Caco-2 (cell line): Measurements from ENCODE around the gene KCNK13. TPM values are rescaled to one million over a fixed set of nuclear protein-coding genes. Genes with fewer than 3 reads are reported as not detected.
"Not testable (repeated sequence)": the region's sequence is repeated elsewhere in the genome, so short reads cannot be mapped to it uniquely, and the experiment has no call there.

Experiments used
- BruUV-seq: library from RNA; stranded (reverse); fragments of 400-500 nt; replicated peaks from 2 replicates; lab custom pipeline; 2021; lab: Mats Ljungman, UMichigan
- CTCF ChIA-PET: fragments of 300-600 bp; sonication (Branson Sonifier 250); formaldehyde crosslinking; loops from one replicate; lab custom pipeline; 2022; ENCODE audit warnings: antibody characterized with exemption; lab: Charles Lee
- POLR2A ChIA-PET: fragments of 300-600 bp; sonication (Branson Sonifier 250); formaldehyde crosslinking; loops from one replicate; lab custom pipeline; 2022; ENCODE audit warnings: antibody characterized with exemption; lab: Charles Lee
- DNase-seq, 2 experiments: peaks; one replicate each; pipeline versions ENCODE4 v3.0.0 to v3.0.0-alpha.2; 2020 to 2022
- H3K27me3 ChIP-seq: replicated peaks from 2 replicates; pipeline ENCODE4 v1.6.0; 2011; ENCODE audit warnings: low read length; ENCODE audit not compliant: control insufficient read depth, insufficient read depth
- H3K36me3 ChIP-seq: 2 replicates; pipeline ENCODE4 v1.5.1; 2011; ENCODE audit warnings: low read length; ENCODE audit not compliant: control insufficient read depth, insufficient read depth
- H3K4me1 ChIP-seq: fragments of 250-450 bp; sonication (Bioruptor Pico); 2 replicates; pipeline ENCODE4 v1.5.1; 2020; ENCODE audit warnings: mild to moderate bottlenecking
- H3K4me3 ChIP-seq: 2 replicates; pipeline ENCODE4 v1.5.1; 2011; ENCODE audit warnings: low read depth, mild to moderate bottlenecking, control low read depth, low read length
- H3K9me3 ChIP-seq: fragments of 250-450 bp; sonication (Bioruptor Pico); 2 replicates; pipeline ENCODE4 v1.5.1; 2020; ENCODE audit warnings: mild to moderate bottlenecking, moderate library complexity
- H3K27ac Mint-ChIP-seq: one replicate; pipeline ENCODE4 v1.8.0; 2022; ENCODE audit warnings: mixed read lengths; ENCODE audit not compliant: unreplicated experiment
- H3K27me3 Mint-ChIP-seq: one replicate; pipeline ENCODE4 v1.8.0; 2022; ENCODE audit warnings: mixed read lengths; ENCODE audit not compliant: insufficient read depth, unreplicated experiment
- H3K36me3 Mint-ChIP-seq: one replicate; pipeline ENCODE4 v1.8.0; 2022; ENCODE audit warnings: mild to moderate bottlenecking, mixed read lengths; ENCODE audit not compliant: insufficient read depth, unreplicated experiment
- H3K4me1 Mint-ChIP-seq: one replicate; pipeline ENCODE4 v1.8.0; 2022; ENCODE audit warnings: low read depth, mixed read lengths; ENCODE audit not compliant: unreplicated experiment
- H3K4me3 Mint-ChIP-seq: one replicate; pipeline ENCODE4 v1.8.0; 2022; ENCODE audit warnings: mild to moderate bottlenecking, moderate library complexity, mixed read lengths; ENCODE audit not compliant: unreplicated experiment
- H3K9me3 Mint-ChIP-seq: one replicate; pipeline ENCODE4 v1.8.0; 2022; ENCODE audit warnings: mixed read lengths; ENCODE audit not compliant: unreplicated experiment
- CTCF ChIP-seq, 2 experiments: fragments of 200-600 bp in 1 of 2; IDR thresholded peaks; 1 replicate in 1 of 2; 2 replicates in 1 of 2; pipeline versions ENCODE4 v1.5.1 to v1.8.0; 2011 to 2022; ENCODE audit warnings: antibody characterized with exemption in 1 of 2, control low read depth in 1 of 2, inconsistent platforms in 1 of 2, low read depth in 1 of 2, low read length in 1 of 2, mild to moderate bottlenecking in 1 of 2, moderate library complexity in 1 of 2; ENCODE audit not compliant: insufficient read depth in 1 of 2, severe bottlenecking in 1 of 2, unreplicated experiment in 1 of 2
- intact Hi-C: fragments of 100-400 bp; cut with micrococcal nuclease; formaldehyde crosslinking; loops from one replicate; pipeline ENCODE4 v1.10.0; 2022; ENCODE audit not compliant: unreplicated experiment
- total RNA-seq: library from RNA; stranded (reverse); gene quantifications from 2 replicates; pipeline ENCODE4 v1.2.3, GENCODE V29; 2022

Gene KCNK13
- total RNA-seq, 1 experiment from 2014 or later, result not detected

- intact Hi-C loops, result no loop called here
- no peak for TF ChIP-seq CTCF (IDR thresholded peaks at IDR 0.05; ENCODE audit: insufficient read depth in 1 of 2, low read depth in 1 of 2, low read length in 1 of 2, severe bottlenecking in 1 of 2, unreplicated experiment in 1 of 2)
- H3K9me3 Mint-ChIP-seq, result no peaks in the 10 kb centered on the region
- CTCF ChIA-PET, result no interaction called here
- H3K27me3 Mint-ChIP-seq, result peaks cover 5% of the 10 kb centered on the region
- peaks cover 10% of the 10 kb centered on the region for H3K4me1 Mint-ChIP-seq
- no peak overlapping the region for H3K27ac Mint-ChIP-seq
- Histone ChIP-seq H3K4me1 (no peaks in the 10 kb centered on the region), H3K36me3 (no peaks in the 10 kb centered on the region), H3K4me3 (no peak overlapping the region), H3K9me3 (peaks cover 5% of the 10 kb centered on the region; the same call in 1 of the 2 replicates), H3K27me3 (no peaks in the 10 kb centered on the region)
- H3K36me3 Mint-ChIP-seq, result no peaks in the 10 kb centered on the region
- DNase-seq, result no peak
- no peak overlapping the region for H3K4me3 Mint-ChIP-seq
- POLR2A ChIA-PET, result no interaction called here
- no TSS peak for BruUV-seq
These were observed 136.8 kb downstream of the KCNK13 start for GRCh38 chr14:90198541-90199060.

- H3K4me3 ChIP-seq, intact Hi-C loops, BruUV-seq, DNase-seq, CTCF ChIA-PET, H3K36me3 Mint-ChIP-seq, POLR2A ChIA-PET, H3K27me3 ChIP-seq, H3K4me1 ChIP-seq, H3K27me3 Mint-ChIP-seq, H3K9me3 ChIP-seq, H3K4me1 Mint-ChIP-seq, H3K27ac Mint-ChIP-seq, H3K9me3 Mint-ChIP-seq, H3K4me3 Mint-ChIP-seq, H3K36me3 ChIP-seq: not testable (repeated sequence)
These were observed 138.8 kb downstream of the KCNK13 start for GRCh38 chr14:90200546-90200945.

- Histone ChIP-seq H3K27me3 (no peaks in the 10 kb centered on the region), H3K4me3 (no peak overlapping the region), H3K4me1 (no peaks in the 10 kb centered on the region), H3K9me3 (peaks cover 5% of the 10 kb centered on the region; the same call in 1 of the 2 replicates), H3K36me3 (no peaks in the 10 kb centered on the region)
- H3K4me3 Mint-ChIP-seq, result no peak overlapping the region
- intact Hi-C loops, result no loop called here
- ChIA-PET CTCF (no interaction called here), POLR2A (no interaction called here)
- no peak overlapping the region for H3K27ac Mint-ChIP-seq
- DNase-seq, result no peak
- H3K36me3 Mint-ChIP-seq, result no peaks in the 10 kb centered on the region
- no peaks in the 10 kb centered on the region for H3K27me3 Mint-ChIP-seq
- BruUV-seq, result no TSS peak
- no peaks in the 10 kb centered on the region for H3K9me3 Mint-ChIP-seq
- no peak for TF ChIP-seq CTCF (IDR thresholded peaks at IDR 0.05; ENCODE audit: insufficient read depth in 1 of 2, low read depth in 1 of 2, low read length in 1 of 2, severe bottlenecking in 1 of 2, unreplicated experiment in 1 of 2)
- H3K4me1 Mint-ChIP-seq, result no peaks in the 10 kb centered on the region
These were observed 139.6 kb downstream of the KCNK13 start for GRCh38 chr14:90201344-90201743.
